NCI-H1048 (cell line): ENCODE data around the gene RPL7L1.

Experiments
- DNase-seq: peaks from one replicate; lab custom pipeline; 2025; lab: John Stamatoyannopoulos, UW

Gene RPL7L1

GRCh38 chr6:42933205-42933604 lies 53.8 kb downstream of the RPL7L1 start:
- DNase-seq = no peak

GRCh38 chr6:42935322-42935721 lies 55.9 kb downstream of the RPL7L1 start:
- DNase-seq = no peak

- DNase-seq = no peak
Measured at GRCh38 chr6:42936398-42936797, 57.0 kb downstream of the RPL7L1 start.

GRCh38 chr6:42937548-42938427 lies 58.4 kb downstream of the RPL7L1 start:
- no peak for DNase-seq

GRCh38 chr6:42938428-42938796 lies 59.0 kb downstream of the RPL7L1 start:
- no peak for DNase-seq

- no peak for DNase-seq
Measured at GRCh38 chr6:42938987-42939809, 59.8 kb downstream of the RPL7L1 start.
